ENCODE data around the gene TM6SF1. TPM values are rescaled to one million over a fixed set of nuclear protein-coding genes. Genes with fewer than 3 reads are reported as not detected.

The TM6SF1 gene
- total RNA-seq, 4 donors from 2014 or later = 6.2 to 32.0 (median 16.6) TPM

GRCh38 chr15:83174891-83175290 lies 67.4 kb downstream of the TM6SF1 start:
- no peak for TF ChIP-seq CTCF (IDR thresholded peaks at IDR 0.05)
- DNase-seq (ENCODE audit: low spot score) = no peak
- ATAC-seq (ENCODE audit: low FRiP score) = no peak

- no peak for DNase-seq (ENCODE audit: low spot score)
- ATAC-seq (ENCODE audit: low FRiP score) = no peak
- TF ChIP-seq CTCF (IDR thresholded peaks at IDR 0.05) = no peak
Observed at GRCh38 chr15:83178390-83178789, 70.9 kb downstream of the TM6SF1 start.

GRCh38 chr15:83178869-83179325 lies 71.5 kb downstream of the TM6SF1 start:
- ATAC-seq (ENCODE audit: low FRiP score) (no peak), DNase-seq (ENCODE audit: low spot score) (no peak)
- TF ChIP-seq CTCF (IDR thresholded peaks at IDR 0.05) = no peak

- TF ChIP-seq CTCF (IDR thresholded peaks at IDR 0.05) = no peak
- ATAC-seq (ENCODE audit: low FRiP score) (no peak), DNase-seq (ENCODE audit: low spot score) (no peak)
Observed at GRCh38 chr15:83185561-83185960, 78.1 kb downstream of the TM6SF1 start.

Small RNAs within 50 kb of the gene (small RNA-seq; reads per million reads assigned to genes)
- not detected for gene MIR4515

Other genes starting within 250 kb of the TM6SF1 start
- 1 to 10 TPM; 4.0 to 7.1 (median 4.7) TPM for gene HOMER2, start 154.9 kb upstream of the TM6SF1 start, total RNA-seq
- gene RAMAC, start 121.4 kb upstream of the TM6SF1 start, total RNA-seq = 10 to 100 TPM; 12.3 to 19.9 (median 16.4) TPM
- gene C15orf40, start 96.0 kb upstream of the TM6SF1 start, total RNA-seq = 10 to 100 TPM in 2 of 4 donors, 1 to 10 TPM in 2; 8.5 to 13.1 (median 10.3) TPM
- 100 to 1,000 TPM in 1 of 4 donors, 10 to 100 TPM in 3; 56.9 to 104 (median 84.7) TPM for gene BTBD1, start 40.4 kb upstream of the TM6SF1 start, total RNA-seq
- 10 to 100 TPM; 16.0 to 40.7 (median 29.5) TPM for gene HDGFL3, start 100.2 kb downstream of the TM6SF1 start, total RNA-seq
- 10 to 100 TPM in 3 of 4 donors, 1 to 10 TPM in 1; 1.1 to 73.0 (median 35.6) TPM for gene BNC1, start 177.0 kb downstream of the TM6SF1 start, total RNA-seq